NB4 (cell line): Measurements from ENCODE around the gene ARID3C.

Source experiments
- DNase-seq: peaks from one replicate; pipeline ENCODE4 v3.0.0; 2010; ENCODE audit warnings: low read depth
- H3K4me3 ChIP-seq: one replicate; pipeline ENCODE4 v1.5.1; 2011; ENCODE audit warnings: mild to moderate bottlenecking, low read depth, low read length, moderate library complexity
- MYC ChIP-seq: IDR thresholded peaks from 2 replicates; pipeline ENCODE4 v1.6.1; 2011; ENCODE audit warnings: low read depth, low read length
- POLR2A ChIP-seq: IDR thresholded peaks from 2 replicates; pipeline ENCODE4 v1.6.1; 2011; ENCODE audit warnings: mild to moderate bottlenecking; ENCODE audit not compliant: insufficient read length; ENCODE audit errors: extremely low read depth
- TF ChIP-seq, protein P1 (sequence below): IDR thresholded peaks from 2 replicates; pipeline ENCODE4 v1.6.1; 2011; ENCODE audit warnings: low read depth, low read length
- TF ChIP-seq, protein P2 (sequence below): IDR thresholded peaks from one replicate; pipeline ENCODE4 v1.5.1; 2012; ENCODE audit warnings: low read depth, low read length

ARID3C gene

DNA sequence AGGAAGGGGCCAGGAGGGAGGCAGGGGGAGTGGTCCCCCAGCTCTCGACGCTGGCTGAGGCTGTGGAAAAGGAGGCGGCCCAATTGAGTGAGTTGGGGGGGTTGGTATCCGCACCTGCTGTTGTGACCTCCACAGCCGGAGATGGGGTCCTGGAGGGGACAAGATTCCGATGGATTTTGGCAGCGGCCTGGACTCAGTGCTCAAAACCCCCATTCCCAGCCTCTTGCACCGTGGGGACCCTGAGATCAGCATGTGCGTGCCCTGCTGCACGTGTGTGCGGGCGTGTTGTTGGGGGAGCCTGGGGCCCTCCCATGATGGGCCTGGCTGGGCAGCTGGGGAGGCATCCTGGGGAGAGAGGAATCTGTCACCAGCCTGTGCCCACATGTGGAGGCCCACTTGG is 54.3 kb downstream of the ARID3C start:
- TF ChIP-seq MYC (no peak), POLR2A (no peak)
- TF ChIP-seq, protein P1, sequence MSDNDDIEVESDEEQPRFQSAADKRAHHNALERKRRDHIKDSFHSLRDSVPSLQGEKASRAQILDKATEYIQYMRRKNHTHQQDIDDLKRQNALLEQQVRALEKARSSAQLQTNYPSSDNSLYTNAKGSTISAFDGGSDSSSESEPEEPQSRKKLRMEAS: no peak
- TF ChIP-seq, protein P2, sequence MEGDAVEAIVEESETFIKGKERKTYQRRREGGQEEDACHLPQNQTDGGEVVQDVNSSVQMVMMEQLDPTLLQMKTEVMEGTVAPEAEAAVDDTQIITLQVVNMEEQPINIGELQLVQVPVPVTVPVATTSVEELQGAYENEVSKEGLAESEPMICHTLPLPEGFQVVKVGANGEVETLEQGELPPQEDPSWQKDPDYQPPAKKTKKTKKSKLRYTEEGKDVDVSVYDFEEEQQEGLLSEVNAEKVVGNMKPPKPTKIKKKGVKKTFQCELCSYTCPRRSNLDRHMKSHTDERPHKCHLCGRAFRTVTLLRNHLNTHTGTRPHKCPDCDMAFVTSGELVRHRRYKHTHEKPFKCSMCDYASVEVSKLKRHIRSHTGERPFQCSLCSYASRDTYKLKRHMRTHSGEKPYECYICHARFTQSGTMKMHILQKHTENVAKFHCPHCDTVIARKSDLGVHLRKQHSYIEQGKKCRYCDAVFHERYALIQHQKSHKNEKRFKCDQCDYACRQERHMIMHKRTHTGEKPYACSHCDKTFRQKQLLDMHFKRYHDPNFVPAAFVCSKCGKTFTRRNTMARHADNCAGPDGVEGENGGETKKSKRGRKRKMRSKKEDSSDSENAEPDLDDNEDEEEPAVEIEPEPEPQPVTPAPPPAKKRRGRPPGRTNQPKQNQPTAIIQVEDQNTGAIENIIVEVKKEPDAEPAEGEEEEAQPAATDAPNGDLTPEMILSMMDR: no peak
- no peak for DNase-seq
- no peak overlapping the region for H3K4me3 ChIP-seq

DNA sequence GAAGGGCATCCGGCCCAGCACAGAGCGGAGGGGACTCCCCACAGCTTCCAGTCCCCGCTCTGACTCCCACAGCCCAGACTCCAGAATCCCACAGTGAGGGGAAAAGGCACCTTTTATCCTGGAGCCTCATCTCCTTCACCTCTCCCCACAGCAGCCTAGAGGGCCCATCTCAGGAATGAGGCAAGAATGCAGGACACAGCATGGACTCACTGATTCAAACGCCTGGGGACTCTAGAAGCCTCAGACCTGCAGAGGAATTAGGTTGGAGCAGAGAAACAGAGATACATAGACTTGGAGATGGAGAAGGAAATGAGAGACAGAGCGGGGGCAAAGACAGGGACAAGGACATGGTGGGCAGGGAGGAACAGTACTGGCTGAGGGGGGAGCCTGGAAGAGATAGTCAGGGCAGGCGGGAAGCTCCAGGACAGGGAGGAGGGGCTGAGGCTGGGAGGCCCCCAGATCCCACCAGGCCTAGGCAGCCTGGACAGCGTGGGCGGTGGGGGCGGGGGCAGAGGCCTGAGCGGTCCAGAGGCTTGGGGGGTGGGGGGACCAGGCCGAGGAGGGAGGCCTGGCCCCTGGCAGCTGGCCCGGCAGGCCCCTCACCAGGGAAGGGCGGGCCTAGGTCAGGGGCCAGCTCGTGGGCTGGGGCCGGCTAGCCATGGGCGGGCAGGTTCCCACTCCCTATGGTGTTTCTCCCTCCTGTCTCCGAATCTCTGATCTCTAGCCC is 55.1 kb downstream of the ARID3C start:
- no peak overlapping the region for H3K4me3 ChIP-seq
- DNase-seq: no peak
- TF ChIP-seq POLR2A (no peak), MYC (no peak)
- TF ChIP-seq, protein P2: no peak
- TF ChIP-seq, protein P1: no peak

DNA sequence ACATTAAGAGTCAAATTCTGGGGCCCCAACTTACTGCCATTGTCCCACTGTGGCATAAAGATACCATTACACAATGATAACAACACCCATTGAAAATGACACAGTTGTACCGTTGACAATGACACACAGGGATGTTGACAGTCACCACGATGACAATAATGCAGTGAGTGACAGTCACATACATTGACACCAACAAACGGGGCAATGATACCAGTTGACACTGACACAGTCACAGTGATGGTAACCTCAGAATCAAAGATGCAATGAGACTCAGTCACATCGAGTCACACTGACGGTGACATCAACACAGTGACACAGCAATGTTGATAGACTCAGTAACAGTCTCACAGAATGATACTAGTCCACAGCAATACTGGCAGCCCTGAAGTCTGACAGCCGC is 56.2 kb downstream of the ARID3C start:
- no peak for DNase-seq
- H3K4me3 ChIP-seq: no peak overlapping the region
- TF ChIP-seq MYC (no peak), POLR2A (no peak)
- TF ChIP-seq, protein P1: no peak
- TF ChIP-seq, protein P2: no peak

DNA sequence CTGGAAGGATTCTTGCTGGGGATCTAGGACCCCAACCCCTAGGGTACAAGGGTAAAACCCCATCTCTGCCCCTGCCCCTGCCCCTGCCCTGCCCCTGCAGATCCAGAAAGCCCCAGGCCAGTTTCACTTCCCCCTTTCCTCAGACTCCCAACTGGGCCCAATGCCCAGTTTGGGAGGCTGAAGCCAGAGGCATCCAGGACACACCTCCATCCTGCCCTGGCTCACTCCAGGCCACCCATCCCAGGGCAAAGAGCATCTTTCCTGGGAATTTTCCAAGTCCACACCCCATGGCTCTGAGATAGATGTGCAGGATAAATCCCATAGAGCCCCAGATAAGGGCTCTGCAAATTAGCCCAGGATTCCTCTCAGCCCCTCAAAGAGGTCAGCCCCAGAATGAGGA is 56.8 kb downstream of the ARID3C start:
- no peak for DNase-seq
- TF ChIP-seq, protein P1: no peak
- TF ChIP-seq, protein P2: no peak
- no peak for TF ChIP-seq MYC
- no peak for TF ChIP-seq POLR2A
- no peak overlapping the region for H3K4me3 ChIP-seq

DNA sequence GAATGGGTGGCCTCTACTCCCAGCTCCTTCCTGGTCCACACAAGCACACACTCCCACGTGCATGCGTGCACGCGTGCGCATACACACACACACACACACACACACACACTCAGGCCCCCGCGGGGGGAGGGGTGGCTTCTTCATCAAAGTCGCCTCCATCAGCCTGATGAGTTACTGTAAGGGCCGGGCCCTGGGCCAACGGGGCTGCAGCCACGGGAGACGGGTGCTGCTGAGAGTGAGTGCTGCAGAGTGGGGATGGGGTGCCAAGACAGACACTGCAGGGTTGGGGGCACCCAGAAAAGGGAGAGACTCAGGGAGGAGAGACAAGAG is 57.4 kb downstream of the ARID3C start:
- no peak overlapping the region for H3K4me3 ChIP-seq
- TF ChIP-seq, protein P2: no peak
- TF ChIP-seq, protein P1: no peak
- no peak for TF ChIP-seq POLR2A
- TF ChIP-seq MYC: no peak
- DNase-seq: no peak
